ENCODE data around the gene TLN1. TPM values are rescaled to one million over a fixed set of nuclear protein-coding genes. Genes with fewer than 3 reads are reported as not detected.

The TLN1 gene
- total RNA-seq, 1 experiment from 2014 or later: 173 TPM

GRCh38 chr9:35711501-35712428 is 20.2 kb downstream of the TLN1 start:
- no TSS peak for BruUV-seq (replicated peaks)
- no peaks in the 10 kb centered on the region for H3K27me3 ChIP-seq (replicated peaks; ENCODE audit: insufficient read depth, low read depth, low read length, poor library complexity)
- intact Hi-C loops (cut with micrococcal nuclease; ENCODE audit: unreplicated experiment): no loop called here
- CTCF ChIA-PET: interaction anchor here (0.7 kb wide), 1 partner anchor 23 kb away, joined by 7 read pairs; no protein-coding TSS in a partner anchor
- no peak for TF ChIP-seq EZH2 (IDR thresholded peaks at IDR 0.05; ENCODE audit: borderline replicate concordance, low read depth, low read length, poor library complexity, severe bottlenecking)
- no peak for TF ChIP-seq CTCF (conservative IDR thresholded peaks at IDR 0.05; ENCODE audit: low read depth, low read length)
- H3K27ac ChIP-seq (ENCODE audit: low read depth, low read length, poor library complexity, severe bottlenecking): no peak overlapping the region
- no peaks in the 10 kb centered on the region for H3K4me1 ChIP-seq (ENCODE audit: insufficient read depth, low read length, poor library complexity, severe bottlenecking)
- DNase-seq (ENCODE audit: low spot score): no peak
- POLR2A ChIA-PET (ENCODE audit: low non-redundant PET): interaction anchor here (0.5 kb wide), 1 partner anchor 14 kb away, joined by 3 read pairs; no protein-coding TSS in a partner anchor
- H3K9me3 ChIP-seq (ENCODE audit: low read depth, low read length, poor library complexity, severe bottlenecking): no peaks in the 10 kb centered on the region
- no peak overlapping the region for H3K4me3 ChIP-seq (ENCODE audit: low read depth, low read length, poor library complexity, severe bottlenecking)
- peaks cover 89% of the 10 kb centered on the region for H3K36me3 ChIP-seq (ENCODE audit: insufficient read depth, low read length, poor library complexity, severe bottlenecking)

GRCh38 chr9:35710818-35711500 is 21.0 kb downstream of the TLN1 start:
- peaks cover 89% of the 10 kb centered on the region for H3K36me3 ChIP-seq (ENCODE audit: insufficient read depth, low read length, poor library complexity, severe bottlenecking)
- TSS peak; percentile 33 for BruUV-seq (replicated peaks)
- CTCF ChIA-PET: interaction anchor here (1.0 kb wide), 1 partner anchor 17 kb away, joined by 3 read pairs; no protein-coding TSS in a partner anchor

More at GRCh38 chr9:35710818-35711500, 21.0 kb downstream of the TLN1 start:
- DNase-seq (ENCODE audit: low spot score): no peak
- intact Hi-C loops (cut with micrococcal nuclease; ENCODE audit: unreplicated experiment): no loop called here
- TF ChIP-seq CTCF (conservative IDR thresholded peaks at IDR 0.05; ENCODE audit: low read depth, low read length) (no peak), EZH2 (IDR thresholded peaks at IDR 0.05; ENCODE audit: borderline replicate concordance, low read depth, low read length, poor library complexity, severe bottlenecking) (no peak)
- no peaks in the 10 kb centered on the region for H3K27me3 ChIP-seq (replicated peaks; ENCODE audit: insufficient read depth, low read depth, low read length, poor library complexity)
- H3K9me3 ChIP-seq (ENCODE audit: low read depth, low read length, poor library complexity, severe bottlenecking): no peaks in the 10 kb centered on the region
- no peak overlapping the region for H3K27ac ChIP-seq (ENCODE audit: low read depth, low read length, poor library complexity, severe bottlenecking)
- no peak overlapping the region for H3K4me3 ChIP-seq (ENCODE audit: low read depth, low read length, poor library complexity, severe bottlenecking)
- POLR2A ChIA-PET (ENCODE audit: low non-redundant PET): no interaction called here
- no peaks in the 10 kb centered on the region for H3K4me1 ChIP-seq (ENCODE audit: insufficient read depth, low read length, poor library complexity, severe bottlenecking)

All from A673 (cell line).